Measurements from ENCODE around the gene TIMP2.
"Not testable (repeated sequence)": the region's sequence is repeated elsewhere in the genome, so short reads cannot be mapped to it uniquely, and the experiment has no call there.

TIMP2 gene

DNA sequence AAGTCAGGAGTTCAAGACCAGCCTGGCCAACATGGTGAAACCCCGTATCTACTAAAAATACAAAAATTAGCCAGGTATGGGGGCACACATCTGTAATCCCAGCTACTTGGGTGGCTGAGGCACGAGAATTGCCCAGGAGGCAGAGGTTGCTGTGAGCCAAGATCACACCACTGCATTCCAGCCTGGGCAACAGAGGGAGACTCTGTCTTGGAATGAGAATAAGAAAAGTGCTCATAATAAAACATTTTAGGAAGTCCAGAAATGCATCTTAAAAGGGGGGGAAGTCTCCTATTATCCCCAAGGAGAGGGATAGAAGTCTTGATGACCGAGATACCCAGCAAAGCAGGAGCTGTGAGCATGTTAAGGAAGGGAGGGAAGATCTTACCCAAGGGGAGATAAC lies 58.1 kb downstream of the TIMP2 start:
- DNase-seq (ENCODE audit: low read depth): not testable (repeated sequence)

DNA sequence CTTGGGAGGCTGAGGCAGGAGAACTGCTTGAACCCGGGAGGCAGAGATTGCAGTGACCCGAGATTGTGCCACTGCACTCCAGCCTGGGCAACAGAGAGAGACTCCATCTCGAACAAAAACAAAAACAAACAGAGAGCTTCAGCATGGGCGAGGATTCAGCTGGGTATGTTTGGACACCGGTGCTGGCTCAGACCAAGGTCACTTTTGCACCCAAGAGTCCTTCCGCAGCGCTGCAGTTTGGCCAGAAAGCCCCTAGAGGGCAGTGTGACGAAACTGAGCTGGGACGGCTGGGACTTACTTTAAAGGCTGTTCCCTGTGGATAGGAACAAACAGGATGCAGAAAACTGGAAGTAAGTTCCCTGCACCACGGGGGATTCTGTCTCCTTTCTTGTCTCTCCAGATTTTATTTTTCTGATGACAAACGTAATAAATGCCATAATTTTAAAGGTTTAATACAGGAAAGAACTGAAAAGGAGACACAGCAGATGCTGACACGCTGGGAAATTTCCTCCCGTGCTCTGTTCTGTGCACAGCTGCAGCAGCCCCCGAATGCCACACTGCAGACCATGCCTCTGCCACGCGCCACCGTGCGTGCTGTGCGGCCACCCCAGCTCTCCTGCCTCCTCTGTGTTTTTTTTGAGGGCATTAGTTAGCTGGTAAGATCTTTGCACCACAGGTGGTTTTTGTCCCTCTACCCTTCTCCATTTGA lies 59.4 kb downstream of the TIMP2 start:
- DNase-seq (ENCODE audit: low read depth): peak; percentile 49

DNA sequence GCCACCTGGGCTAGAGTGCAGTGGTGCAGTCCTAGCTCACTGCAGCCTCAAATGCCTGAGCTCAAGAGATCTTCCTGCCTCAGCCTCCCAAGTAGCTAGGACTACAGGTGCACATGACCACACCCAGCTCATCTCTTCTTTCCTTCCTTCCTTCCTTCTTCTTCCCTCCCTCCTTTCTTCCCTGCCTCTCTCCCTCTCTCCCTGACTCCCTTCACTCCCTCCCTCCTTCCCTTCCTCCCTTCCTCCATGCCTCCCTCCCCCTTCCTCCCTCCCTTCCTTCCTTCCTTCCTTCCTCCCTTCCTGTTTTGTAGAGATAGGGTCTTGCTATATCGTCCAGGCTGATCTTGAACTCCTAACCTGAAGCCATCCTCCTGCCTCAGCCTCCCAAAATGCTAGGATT lies 61.1 kb downstream of the TIMP2 start:
- DNase-seq (ENCODE audit: low read depth): no peak

DNA sequence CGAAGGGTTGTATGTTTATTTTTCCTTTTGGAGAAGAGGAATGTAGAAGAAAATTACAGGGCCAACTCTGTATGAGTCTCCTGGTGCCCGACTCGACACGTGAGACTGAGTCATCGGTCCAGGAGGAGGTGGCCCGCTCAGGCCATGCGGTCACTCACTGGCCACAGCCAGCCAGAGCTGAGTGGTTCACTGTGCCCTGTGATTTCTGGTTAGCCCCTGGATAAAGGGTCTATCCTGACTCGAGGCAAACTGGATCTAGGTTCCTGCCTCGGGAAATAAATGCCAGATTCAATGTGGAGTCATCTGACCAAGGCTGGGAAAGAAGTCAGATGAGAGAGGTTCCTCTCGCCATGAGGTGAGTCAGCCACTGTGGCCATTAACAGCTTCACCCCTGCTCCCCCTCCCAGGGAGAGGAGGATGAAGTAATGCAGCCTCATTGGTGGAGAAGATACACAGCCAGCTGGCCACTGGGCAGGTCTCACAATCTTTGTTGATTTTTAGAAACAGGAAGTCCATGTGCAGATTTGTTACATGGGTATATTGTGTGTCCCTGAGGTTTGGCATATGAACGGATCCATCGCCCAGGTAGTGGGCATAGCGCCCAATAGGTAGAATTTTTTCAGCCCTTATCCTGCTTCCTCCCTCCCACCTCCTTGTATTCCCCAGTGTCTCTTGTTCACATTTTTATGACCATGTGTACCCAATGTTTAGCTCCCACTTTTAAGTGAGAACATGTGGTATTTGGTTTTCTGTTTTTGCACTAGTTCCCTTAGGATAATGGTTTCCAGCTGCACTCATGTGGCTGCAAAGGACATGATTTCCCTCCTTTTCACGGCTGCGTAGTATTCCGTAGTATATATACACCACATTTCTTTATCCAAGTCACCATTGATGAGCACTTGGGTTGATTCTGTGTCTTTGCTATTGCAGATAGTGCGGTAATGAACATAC lies 62.8 kb downstream of the TIMP2 start:
- no peak for DNase-seq (ENCODE audit: low read depth)

DNA sequence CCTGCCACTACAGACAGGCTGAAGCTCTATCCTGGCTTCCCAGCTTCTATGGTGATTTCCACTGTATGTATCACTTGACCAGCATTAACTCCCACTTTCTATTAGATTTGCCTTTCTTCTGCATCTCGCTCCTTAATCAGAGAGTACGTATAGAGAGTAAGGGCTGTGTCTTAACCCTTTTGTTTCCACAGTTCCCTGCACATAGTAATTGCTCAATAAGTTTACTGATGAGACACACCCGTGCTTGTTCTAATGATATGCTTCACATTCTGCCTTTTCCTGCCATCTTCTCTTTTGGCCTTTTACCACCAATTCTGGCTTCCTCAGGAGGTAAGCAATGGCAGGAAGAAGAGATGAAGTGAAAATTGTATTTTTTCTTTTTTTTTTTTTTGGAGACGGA lies 64.0 kb downstream of the TIMP2 start:
- no peak for DNase-seq (ENCODE audit: low read depth)

DNA sequence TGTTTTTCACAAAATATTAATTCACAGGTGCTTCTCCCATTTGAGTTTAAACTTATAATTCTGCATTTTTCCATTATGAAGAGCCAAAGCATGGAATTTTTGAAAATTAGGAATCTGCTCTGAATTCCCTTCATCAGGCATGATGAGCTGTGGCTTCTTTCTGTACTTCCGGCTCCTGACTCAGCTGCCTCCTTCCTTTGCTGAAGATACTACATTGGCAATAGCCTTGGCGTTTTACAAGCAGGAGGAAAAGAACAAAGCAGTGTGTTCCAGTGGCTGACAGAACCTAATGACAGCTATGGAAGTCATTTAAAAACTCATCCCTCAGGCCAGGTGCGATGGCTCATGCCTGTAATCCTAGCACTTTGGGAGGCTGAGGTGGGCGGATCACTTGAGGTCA lies 66.1 kb downstream of the TIMP2 start:
- no peak for DNase-seq (ENCODE audit: low read depth)

DNA sequence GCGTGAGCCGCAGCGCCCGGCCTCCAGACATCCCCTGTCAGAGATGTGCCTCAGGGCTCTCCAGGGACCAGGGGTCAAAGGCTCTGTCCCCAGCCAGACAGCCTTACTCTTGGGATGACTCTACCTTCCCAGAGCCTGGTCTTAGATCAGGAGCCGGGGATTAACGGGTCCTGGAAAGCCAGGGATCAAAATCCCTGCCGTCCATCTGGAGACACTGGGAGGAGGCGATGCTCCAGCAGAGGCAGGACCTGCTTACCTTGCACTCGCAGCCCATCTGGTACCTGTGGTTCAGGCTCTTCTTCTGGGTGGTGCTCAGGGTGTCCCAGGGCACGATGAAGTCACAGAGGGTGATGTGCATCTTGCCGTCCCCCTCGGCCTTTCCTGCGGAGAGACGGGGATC lies 67.9 kb downstream of the TIMP2 start:
- no peak for DNase-seq (ENCODE audit: low read depth)

DNA sequence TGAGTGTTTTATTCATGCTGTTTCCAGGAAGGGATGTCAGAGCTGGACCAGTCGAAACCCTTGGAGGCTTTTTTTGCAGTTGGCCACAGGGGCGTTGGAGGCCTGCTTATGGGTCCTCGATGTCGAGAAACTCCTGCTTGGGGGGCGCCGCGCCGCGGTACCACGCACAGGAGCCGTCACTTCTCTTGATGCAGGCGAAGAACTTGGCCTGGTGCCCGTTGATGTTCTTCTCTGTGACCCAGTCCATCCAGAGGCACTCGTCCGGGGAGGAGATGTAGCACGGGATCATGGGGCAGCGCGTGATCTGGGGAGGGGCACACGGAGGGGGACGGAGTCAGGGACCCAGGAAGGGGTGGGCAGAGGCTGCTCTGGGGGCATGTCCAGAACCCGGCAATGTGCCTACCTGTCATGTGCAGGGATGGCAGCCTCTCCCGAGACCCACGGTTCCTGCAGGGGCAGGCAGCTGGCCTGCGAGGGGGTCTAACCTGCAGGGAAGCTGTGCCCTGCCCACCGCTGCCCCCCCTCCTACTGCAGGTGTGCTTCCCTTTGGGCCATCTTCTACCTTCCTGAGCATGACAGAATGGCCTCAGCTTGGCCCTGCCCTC lies 69.5 kb downstream of the TIMP2 start:
- DNase-seq (ENCODE audit: low read depth): no peak

DNA sequence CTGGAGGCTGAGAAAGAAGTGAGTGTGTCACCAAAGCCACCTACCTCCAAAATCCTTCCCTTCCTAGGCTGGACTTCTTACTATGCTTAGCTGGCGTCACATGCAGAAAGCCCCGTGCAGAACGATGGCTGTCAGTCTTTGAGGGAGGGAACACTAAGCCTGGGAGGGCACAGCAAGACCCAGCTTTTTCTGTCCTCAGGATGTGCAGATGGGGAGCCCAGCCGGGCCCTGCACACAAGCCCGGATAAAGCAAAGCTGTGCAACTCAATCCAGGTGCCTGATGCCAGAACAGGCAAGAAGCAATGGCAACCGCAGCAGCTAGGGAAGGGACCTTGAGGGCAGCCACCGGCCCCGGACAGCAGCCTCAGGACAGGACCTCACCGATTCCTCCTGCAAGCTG lies 70.7 kb downstream of the TIMP2 start:
- no peak for DNase-seq (ENCODE audit: low read depth)

DNA sequence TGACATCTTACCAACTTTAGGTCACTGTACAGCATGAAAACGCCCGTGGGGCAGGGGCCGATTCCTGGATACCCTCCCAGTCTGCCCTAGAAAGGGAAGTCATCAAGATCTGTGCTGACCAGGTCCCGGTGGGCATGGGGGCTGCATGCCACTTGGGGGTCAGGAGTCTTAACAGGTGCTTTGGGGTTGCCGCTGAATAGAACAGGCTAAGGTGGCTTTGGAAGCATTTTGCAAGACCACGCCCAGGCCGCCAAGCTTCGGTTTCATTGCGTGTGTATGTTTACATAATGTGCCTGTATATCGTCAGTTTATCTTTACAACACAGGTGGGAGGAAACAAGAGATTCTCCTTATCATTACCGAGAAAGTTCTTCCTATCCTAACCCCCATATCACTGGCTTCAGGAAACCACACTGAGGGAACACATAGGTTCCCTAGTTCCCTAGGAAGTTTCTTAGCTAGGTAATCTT lies 71.2 kb downstream of the TIMP2 start:
- DNase-seq (ENCODE audit: low read depth): no peak

DNA sequence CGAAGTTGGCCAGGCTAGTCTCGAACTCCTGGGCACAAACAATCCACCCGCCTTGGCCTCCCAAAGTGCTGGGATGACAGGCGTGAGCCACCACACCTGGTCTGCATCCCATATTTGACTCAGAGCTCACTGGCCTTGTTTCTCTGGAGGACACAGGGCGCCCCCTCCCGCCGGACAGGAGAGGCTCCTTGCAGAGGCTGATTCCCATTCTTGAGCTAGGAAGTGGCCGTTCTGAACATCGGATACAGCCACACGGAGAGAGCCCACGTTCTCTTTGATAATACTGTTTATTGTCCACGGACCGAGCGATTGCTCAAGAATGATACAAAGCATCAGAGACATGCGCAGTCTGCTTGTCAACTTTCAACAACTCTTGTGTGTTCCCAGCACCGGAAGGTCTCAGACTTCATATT lies 72.5 kb downstream of the TIMP2 start:
- DNase-seq (ENCODE audit: low read depth): no peak

DNA sequence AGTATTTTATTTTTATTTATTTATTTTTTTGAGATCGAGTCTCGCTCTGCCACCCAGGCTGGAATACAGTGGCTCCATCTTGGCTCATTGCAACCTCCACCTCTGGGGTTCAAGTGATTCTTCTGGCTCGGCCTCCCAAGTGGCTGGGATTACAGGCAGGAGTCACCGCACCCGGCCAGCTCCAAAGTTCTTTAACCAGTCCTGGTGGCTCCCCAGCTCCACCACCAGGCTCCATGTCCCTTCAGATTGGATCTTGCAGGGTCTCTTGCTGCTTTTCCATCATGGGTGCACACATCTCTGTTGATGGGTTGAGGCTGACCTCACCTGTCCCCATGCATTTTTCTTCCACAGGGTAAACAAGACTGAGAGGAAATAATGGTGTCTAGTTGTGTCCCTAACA lies 76.2 kb downstream of the TIMP2 start:
- DNase-seq (ENCODE audit: low read depth): no peak

DNA sequence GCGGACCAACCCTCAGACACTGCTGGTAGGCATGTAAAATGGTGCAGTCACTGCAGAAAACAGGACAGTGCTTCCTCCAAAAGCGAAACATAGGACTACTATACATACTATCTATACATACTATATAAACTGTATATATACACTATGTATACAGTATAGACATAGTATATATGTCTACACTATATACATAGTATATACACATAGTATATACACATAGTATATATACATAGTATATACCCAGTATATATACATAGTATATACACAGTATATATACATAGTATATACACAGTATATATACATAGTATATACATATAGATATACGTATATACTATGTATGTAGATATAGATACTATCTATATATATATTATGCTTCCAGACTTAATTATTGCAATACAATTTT lies 78.1 kb downstream of the TIMP2 start:
- no peak for DNase-seq (ENCODE audit: low read depth)

DNA sequence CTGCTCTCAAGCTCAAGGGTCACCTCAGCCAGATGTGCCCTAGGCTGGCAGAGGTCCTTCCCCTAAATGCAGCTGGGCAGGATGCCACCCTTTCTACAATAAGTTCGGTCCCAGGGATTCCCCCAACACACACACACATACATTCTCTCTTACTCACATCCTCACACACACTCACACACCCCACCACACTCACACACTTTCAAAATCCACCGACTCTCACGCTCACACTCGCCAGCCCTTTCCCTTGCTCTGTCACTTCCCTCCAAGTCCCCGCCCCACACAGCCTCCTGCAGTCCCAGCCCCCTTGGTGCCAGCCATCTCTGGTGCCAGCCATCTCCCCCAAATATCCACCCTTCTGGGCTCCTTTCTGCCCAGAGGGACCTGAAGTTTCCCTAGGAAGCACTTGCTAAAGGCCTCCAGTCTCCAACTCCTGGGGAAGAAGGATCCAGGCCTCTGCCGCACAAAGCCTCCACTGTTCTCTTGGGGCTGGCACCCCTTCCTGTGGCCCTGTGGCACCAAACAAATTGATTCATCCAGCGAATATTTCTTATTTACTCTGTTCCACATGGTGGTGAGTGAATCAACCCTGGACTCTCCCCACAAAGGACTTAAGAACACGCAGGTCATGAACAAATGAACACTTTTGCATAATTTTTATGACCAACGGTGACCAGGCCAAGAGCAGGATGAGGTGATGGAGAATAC lies 80.7 kb downstream of the TIMP2 start:
- no peak for DNase-seq (ENCODE audit: low read depth)

DNA sequence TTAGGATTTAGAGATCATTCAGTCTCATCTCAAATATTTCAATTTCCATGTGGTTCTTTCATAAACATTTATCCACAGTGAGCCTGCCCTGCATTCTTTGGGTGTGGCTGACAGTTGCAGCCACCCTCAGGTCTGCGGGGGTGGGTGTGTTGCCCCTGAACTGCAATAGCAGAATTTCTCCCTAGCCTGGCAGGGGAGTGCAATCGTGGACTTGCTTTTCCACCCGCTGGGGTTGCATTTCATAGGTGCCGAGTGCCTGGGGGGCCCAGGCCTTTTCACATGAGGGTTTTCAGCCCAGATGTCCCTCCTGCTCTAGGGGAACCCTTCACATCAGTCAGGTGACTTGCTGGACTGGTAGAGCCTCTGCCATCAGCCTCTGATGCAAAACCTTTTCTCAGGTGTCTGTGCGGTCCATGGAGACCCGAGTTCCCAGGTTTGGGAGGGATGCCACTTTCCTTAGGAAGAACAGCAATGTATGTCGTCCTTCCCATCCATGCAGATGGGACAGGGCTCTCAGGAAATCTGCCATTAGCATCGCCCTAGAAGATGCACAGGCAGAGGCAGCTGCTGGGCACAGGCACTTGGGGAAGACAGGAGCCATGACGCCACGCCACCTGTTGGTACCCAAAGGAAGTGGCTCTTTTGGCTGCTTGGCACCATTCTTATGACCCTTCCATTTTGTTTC lies 82.2 kb downstream of the TIMP2 start:
- peak; percentile 35 for DNase-seq (ENCODE audit: low read depth)

DNA sequence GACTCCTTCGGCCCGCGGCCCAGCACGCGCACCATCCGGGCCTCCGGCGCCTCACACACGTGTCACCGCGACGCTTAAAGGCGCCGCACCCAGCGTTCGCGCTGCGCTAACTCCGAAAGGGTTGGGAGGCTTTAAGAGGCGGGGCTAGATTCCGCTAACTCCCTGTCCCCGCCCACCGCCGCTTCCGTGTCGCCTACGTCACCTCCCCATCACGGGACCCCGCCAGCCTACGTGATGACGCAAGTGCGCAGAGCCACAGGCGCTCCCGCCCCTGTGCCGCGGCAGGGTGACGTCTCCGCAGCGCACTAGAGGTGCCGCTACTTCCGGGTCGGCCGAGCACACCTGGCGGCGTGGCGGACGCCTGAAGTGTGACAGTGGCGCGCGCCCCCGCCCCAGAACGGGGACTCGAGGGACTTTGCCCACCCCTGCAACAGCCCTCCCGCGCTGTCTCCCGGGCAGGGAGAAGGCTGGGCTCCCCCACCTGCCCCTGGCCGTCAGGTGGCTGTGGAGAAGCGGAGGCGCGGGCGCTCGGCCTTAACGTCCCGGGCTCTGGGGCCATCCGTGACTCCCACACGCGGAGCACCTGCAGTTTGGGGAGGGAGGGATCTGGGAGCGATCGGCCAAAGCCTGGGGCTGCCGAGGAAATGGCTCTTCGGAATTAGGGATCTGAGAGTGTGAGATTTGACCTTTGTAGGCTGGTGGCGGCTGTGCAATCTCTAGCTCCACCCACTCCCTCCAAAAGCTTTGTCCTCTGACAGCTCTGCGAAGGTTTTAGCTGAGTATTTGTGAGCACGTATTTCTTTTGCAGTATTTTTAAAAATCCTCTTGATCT lies 84.2 kb downstream of the TIMP2 start, which contains the start of gene USP36:
Gene USP36 (minus strand): TSS at position 35 of the 832 bp plus-strand sequence. CDS start 4,451 bp downstream, outside the sequence.
- DNase-seq (ENCODE audit: low read depth): peak; percentile 100

DNA sequence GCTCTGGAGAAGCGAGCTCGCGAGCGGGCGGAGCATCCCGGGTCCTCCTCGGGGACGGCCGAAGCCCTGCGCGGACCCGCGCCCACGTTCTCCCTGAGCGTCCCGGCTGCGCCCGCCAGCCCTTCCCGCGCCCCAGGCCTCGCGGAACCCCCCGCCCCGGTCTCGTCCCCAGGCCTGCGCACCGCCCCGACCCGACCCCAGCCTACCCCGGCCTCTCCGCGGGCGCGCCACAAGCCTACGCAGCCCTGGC lies 84.7 kb downstream of the TIMP2 start:
- no peak for DNase-seq (ENCODE audit: low read depth)

DNA sequence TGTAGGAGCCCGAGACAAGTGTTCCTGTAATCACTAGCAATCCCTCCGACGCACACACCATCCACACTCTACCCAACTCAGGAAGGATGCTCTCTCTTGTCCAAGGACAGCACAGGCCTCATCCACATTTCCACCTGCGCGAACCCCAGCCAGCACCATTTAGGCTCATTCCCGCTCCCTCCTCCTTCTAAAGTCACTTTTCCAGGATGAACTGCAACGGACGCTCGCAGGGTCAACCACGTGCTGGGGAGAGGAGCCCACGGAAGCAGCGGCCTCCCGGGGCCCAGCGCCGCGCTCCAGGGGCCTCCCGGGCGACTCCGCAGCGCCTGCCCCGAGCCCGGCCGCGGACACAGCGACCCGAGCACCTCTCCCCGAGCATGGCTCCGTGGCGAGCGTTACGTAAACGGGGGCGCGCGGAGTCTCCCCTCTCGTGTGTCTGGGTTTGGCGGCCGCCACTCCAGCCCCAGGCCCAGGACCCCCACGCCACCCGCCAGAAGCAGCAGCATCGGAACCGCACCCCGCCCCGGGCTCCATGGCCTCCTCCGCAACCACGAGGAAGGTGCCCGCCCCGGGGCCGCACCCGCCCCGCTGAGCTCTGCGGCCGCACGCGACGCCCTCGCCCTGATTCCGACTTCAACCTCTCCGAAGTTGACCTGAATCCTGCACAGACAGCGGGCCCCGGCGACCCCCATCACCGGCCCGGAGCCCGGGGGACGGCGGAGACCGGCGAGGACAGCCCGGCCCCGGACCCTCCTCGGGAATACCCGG lies 85.2 kb downstream of the TIMP2 start:
- DNase-seq (ENCODE audit: low read depth): peak; percentile 17

DNA sequence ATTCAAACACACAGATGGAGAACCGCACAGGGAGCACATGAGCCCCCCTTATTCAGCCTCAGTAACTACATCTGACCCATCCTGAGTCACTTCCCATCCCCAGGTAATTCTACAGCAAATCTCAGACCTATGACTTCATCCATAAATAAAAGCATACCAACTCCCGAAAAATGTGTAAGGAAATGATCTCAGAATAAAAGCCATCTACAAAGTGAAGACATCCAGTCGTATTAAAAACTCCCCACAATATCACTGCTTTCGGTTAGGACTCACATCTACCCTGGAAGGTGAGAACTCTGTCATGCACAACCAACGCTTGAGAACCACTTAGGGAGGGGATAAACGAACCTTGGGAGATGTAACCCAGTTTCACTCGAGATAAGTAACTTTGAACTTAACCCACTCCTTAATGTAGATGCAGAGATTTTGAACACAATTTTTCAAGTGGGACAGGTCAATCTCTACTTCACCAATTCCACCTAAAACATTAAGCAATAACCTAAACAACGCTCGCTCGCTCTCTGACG lies 85.9 kb downstream of the TIMP2 start:
- DNase-seq (ENCODE audit: low read depth): no peak

DNA sequence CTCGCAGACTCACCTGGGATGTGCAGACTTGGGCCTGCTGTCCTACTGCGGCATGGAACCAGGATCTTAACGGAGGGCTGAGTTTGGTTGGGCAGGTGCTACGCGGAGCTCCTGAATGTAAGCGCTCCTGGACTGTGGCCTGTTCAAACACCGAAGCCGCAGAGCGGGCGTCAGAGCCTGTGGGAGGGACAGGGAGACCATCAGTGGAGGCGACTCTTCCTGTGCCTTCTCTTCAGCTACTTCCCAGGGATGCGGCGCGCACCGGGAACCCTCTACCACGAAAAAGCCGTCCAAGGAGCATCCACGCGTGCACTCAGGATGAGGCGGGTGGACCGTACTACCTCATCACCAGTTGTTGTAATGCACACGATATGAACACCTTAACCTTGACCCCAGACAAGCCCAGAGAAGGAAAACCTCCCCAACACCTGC lies 86.6 kb downstream of the TIMP2 start:
- no peak for DNase-seq (ENCODE audit: low read depth)
